GM20431 (cell line): Measurements from ENCODE around the gene CCNL1.

Experiments used
- in situ Hi-C: fragments of 300-500 bp; cut with MseI, MboI; formaldehyde crosslinking; loops from one replicate; pipeline ENCODE4 v1.15.0; 2020; ENCODE audit warnings: low sequenced_read_pairs; ENCODE audit not compliant: unreplicated experiment

Gene CCNL1

GRCh38 chr3:157127831-157128767 lies 31.8 kb downstream of the CCNL1 start:
- in situ Hi-C loops = no loop called here

- in situ Hi-C loops = no loop called here
These were observed 32.7 kb downstream of the CCNL1 start for GRCh38 chr3:157127268-157127667.

GRCh38 chr3:157126365-157126764 lies 33.6 kb downstream of the CCNL1 start:
- in situ Hi-C loops = no loop called here

- in situ Hi-C loops = no loop called here
These were observed 34.8 kb downstream of the CCNL1 start for GRCh38 chr3:157125101-157125500.

GRCh38 chr3:157123621-157124020 lies 36.3 kb downstream of the CCNL1 start:
- in situ Hi-C loops = no loop called here

GRCh38 chr3:157122832-157123427 lies 37.0 kb downstream of the CCNL1 start:
- in situ Hi-C loops = no loop called here

- in situ Hi-C loops = no loop called here
These were observed 37.8 kb downstream of the CCNL1 start for GRCh38 chr3:157122116-157122515.

- in situ Hi-C loops = no loop called here
These were observed 38.4 kb downstream of the CCNL1 start for GRCh38 chr3:157121522-157121921.

GRCh38 chr3:157120071-157120892 lies 39.7 kb downstream of the CCNL1 start:
- in situ Hi-C loops = no loop called here

- in situ Hi-C loops = no loop called here
These were observed 40.5 kb downstream of the CCNL1 start for GRCh38 chr3:157119369-157119951.

- in situ Hi-C loops = no loop called here
These were observed 41.9 kb downstream of the CCNL1 start for GRCh38 chr3:157117875-157118654.

- in situ Hi-C loops = no loop called here
These were observed 42.7 kb downstream of the CCNL1 start for GRCh38 chr3:157117206-157117605.

- in situ Hi-C loops = no loop called here
These were observed 43.9 kb downstream of the CCNL1 start for GRCh38 chr3:157116017-157116416.

- in situ Hi-C loops = no loop called here
These were observed 44.6 kb downstream of the CCNL1 start for GRCh38 chr3:157115069-157116006.

GRCh38 chr3:157113832-157114505 lies 46.0 kb downstream of the CCNL1 start:
- in situ Hi-C loops = no loop called here

GRCh38 chr3:157112536-157112935 lies 47.4 kb downstream of the CCNL1 start:
- in situ Hi-C loops = no loop called here

GRCh38 chr3:157111518-157111917 lies 48.4 kb downstream of the CCNL1 start:
- in situ Hi-C loops = no loop called here

GRCh38 chr3:157110761-157111278 lies 49.1 kb downstream of the CCNL1 start:
- in situ Hi-C loops = no loop called here
